SJSA1 (cell line): ENCODE data around the gene NACA2. TPM values are rescaled to one million over a fixed set of nuclear protein-coding genes. Genes with fewer than 3 reads are reported as not detected.
"Not testable (repeated sequence)": the region's sequence is repeated elsewhere in the genome, so short reads cannot be mapped to it uniquely, and the experiment has no call there.

Source experiments
- DNase-seq, 2 experiments: peaks; one replicate each; pipeline ENCODE4 v3.0.0-alpha.2; 2015 to 2020; ENCODE audit warnings: low spot score in 2 of 2, low read depth in 1 of 2
- H3K27ac ChIP-seq: fragments of 250-450 bp; sonication (Bioruptor Pico); 2 replicates; pipeline ENCODE4 v1.5.1; 2020; ENCODE audit warnings: mild to moderate bottlenecking, moderate library complexity
- H3K27me3 ChIP-seq: fragments of 250-450 bp; sonication (Bioruptor Pico); replicated peaks from 2 replicates; pipeline ENCODE4 v1.5.1; 2020; ENCODE audit warnings: mild to moderate bottlenecking, moderate library complexity
- H3K36me3 ChIP-seq: fragments of 250-450 bp; sonication (Bioruptor Pico); 2 replicates; pipeline ENCODE4 v1.5.1; 2020; ENCODE audit warnings: mild to moderate bottlenecking
- H3K4me1 ChIP-seq: fragments of 250-450 bp; sonication (Bioruptor Pico); replicated peaks from 2 replicates; pipeline ENCODE4 v1.6.1; 2021; ENCODE audit warnings: mild to moderate bottlenecking
- H3K4me3 ChIP-seq: fragments of 250-450 bp; sonication (Bioruptor Pico); 2 replicates; pipeline ENCODE4 v1.5.1; 2020; ENCODE audit warnings: mild to moderate bottlenecking
- H3K9me3 ChIP-seq: fragments of 250-450 bp; sonication (Bioruptor Pico); replicated peaks from 2 replicates; pipeline ENCODE4 v1.5.1; 2020; ENCODE audit warnings: mild to moderate bottlenecking
- total RNA-seq: library from RNA; depleted of rRNA; stranded (reverse); fragments of >200 nt; shearing (Covaris generic); gene quantifications from 2 replicates; pipeline ENCODE4 v1.2.3, GENCODE V29; 2014

NACA2 gene
- total RNA-seq, 1 experiment from 2014 or later: not detected

DNA sequence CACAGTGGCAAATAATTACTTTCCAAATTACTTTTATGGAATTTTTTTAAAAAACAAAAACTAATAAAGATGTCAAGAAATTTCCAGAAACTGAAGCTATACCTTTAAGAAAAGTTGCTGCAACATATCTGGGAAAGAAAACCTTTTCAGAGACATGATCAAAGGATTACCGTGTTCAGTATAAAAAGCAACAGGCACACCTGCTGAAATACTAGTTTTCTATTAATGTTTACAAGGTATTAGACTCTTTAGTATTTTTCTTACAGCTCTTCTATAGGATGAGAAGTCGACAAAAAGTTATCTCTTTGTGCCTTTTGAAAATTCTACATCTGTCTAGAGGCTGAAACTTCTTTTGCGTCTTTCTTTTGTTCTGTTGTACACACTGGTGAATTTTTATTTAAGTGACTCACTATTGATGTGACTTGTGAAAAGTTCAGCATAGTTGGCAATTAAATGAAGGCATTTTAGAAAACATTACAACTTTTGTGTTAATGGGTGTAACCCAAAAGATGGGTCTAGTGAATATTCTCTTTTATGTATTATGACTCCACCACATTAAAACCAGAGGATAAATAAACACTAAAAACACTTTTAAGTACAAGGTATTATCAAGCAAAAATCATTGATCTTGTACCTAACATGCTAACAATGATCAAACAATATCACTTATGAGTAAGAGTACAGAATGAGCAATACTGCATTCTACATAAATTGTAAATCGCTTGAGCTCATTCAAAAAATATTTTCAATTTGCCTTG lies 23.8 kb downstream of the NACA2 start:
- Histone ChIP-seq H3K4me3 (no peak overlapping the region), H3K27me3 (no peaks in the 10 kb centered on the region), H3K9me3 (no peaks in the 10 kb centered on the region), H3K27ac (no peak overlapping the region), H3K4me1 (no peaks in the 10 kb centered on the region), H3K36me3 (no peaks in the 10 kb centered on the region)
- no peak for DNase-seq

DNA sequence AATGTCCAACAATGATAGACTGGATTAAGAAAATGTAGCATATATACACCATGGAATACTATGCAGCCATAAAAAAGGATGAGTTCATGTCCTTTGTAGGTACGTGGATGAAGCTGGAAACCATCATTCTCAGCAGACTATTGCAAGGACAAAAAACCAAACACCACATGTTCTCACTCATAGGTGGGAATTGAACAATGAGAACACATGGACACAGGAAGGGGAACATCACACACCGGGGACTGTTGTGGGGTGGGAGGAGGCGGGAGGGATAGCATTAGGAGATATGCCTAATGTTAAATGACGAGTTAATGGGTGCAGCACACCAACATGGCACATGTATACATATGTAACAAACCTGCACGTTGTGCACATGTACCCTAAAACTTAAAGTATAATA lies 24.6 kb downstream of the NACA2 start:
- H3K36me3 ChIP-seq, DNase-seq, H3K4me3 ChIP-seq, H3K27ac ChIP-seq, H3K27me3 ChIP-seq, H3K4me1 ChIP-seq, H3K9me3 ChIP-seq: not testable (repeated sequence)

DNA sequence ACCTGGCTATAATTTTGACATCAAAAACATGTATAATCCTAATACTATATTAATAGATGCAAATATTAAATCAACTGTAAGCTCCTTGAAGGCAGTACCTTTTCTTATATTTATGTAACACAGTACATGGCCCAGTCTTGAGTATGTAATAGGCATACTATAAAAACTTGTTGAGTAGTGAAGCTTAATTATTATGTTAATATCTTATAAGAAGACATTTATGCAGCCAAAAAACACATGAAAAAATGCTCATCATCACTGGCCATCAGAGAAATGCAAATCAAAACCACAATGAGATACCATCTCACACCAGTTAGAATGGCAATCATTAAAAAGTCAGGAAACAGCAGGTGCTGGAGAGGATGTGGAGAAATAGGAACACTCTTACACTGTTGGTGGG lies 25.2 kb downstream of the NACA2 start:
- H3K27me3 ChIP-seq, H3K9me3 ChIP-seq, H3K4me3 ChIP-seq, H3K27ac ChIP-seq, H3K36me3 ChIP-seq, H3K4me1 ChIP-seq, DNase-seq: not testable (repeated sequence)

DNA sequence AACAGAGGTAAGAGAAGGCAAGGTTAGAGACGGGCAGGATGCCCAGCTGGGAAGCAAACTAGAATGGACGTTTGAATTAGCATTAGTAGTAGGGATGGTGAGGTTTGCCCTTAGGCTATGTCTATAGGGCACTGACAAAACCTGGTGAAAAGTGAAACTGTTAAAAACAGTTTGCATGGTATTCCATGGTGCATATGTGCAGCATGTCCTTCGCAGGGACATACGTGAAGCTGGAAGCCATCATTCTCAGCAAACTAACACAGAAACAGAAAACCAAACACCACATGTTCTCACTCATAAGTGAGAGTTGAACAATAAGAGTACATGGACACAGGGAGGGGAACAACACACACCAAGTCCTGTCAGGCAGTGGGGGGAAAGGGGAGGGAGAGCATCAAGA lies 25.8 kb downstream of the NACA2 start:
- no peak for DNase-seq

DNA sequence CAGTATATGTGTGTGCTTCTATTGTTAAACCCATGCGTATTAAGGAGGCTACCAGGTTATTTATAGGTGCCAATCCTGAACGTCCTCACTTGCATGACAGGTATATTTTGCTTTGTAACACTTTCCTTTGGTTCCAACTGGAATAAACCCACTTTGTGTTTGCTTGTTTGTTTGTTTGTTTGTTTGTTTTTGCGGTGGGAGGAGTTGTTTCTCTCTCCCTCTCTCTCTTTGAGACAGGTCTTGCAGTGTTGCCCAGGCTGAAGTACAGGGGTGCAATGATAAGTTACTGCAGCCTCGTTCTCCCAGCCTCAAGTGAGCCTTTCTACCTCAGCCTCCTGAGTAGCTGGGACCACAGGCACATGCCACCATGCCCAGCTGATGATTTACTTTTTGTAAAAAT lies 28.7 kb downstream of the NACA2 start:
- Histone ChIP-seq H3K9me3 (no peaks in the 10 kb centered on the region), H3K36me3 (no peaks in the 10 kb centered on the region), H3K4me3 (no peak overlapping the region), H3K27me3 (0 out of 2 replicates have a peak, but pooled peaks cover 4% of the 10 kb centered on the region), H3K27ac (no peak overlapping the region), H3K4me1 (no peaks in the 10 kb centered on the region)
- DNase-seq: no peak

More for the DNA sequence above, 25.8 kb downstream of the NACA2 start:
- Histone ChIP-seq H3K27me3 (0 out of 2 replicates have a peak, but pooled peaks cover 4% of the 10 kb centered on the region), H3K36me3 (no peaks in the 10 kb centered on the region), H3K4me1 (no peaks in the 10 kb centered on the region), H3K4me3 (no peak overlapping the region), H3K27ac (no peak overlapping the region), H3K9me3 (no peaks in the 10 kb centered on the region)

DNA sequence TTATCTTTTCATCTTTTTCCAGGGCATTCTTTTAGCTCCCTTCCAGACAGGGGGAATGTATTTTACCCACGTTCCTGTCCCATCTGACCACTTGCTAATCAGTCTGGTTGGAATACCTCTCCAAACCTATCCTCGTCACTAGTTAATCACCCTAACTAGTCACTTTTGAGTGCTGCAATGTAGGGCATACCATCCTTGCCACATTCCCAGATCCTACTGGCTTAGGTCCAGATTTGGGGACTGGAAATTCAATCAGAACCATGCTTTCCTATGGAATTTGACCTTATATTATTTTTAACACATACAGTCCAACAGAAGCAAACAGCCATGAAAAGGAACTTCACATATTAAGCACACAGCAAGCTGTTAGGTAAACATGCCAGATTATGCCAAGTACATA lies 29.7 kb downstream of the NACA2 start:
- Histone ChIP-seq H3K27me3 (0 out of 2 replicates have a peak, but pooled peaks cover 4% of the 10 kb centered on the region), H3K27ac (no peak overlapping the region), H3K9me3 (no peaks in the 10 kb centered on the region)

DNA sequence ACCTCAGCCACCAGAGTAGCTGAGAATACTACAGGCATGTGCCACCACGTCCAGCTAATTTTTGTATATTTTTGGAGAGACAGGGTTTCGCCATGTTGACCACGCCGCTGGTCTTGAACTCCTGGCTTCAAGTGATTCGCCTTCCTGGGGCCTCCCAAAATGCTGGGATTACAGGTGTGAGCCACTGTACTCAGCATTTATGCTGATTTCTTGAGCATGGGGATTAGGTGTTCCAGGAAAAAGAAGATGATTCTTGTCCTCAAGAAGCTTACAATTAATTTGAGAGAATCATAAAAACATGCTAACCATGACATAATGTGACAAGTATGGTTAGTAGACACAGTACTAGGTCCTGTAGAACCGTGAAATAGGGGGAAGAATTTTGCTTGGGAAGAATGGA lies 30.9 kb downstream of the NACA2 start:
- Histone ChIP-seq H3K9me3 (no peaks in the 10 kb centered on the region), H3K36me3 (no peaks in the 10 kb centered on the region), H3K4me1 (peaks cover 6% of the 10 kb centered on the region; the same call in 1 of the 2 replicates), H3K27ac (no peak overlapping the region), H3K27me3 (peaks cover 4% of the 10 kb centered on the region; the same call in 1 of the 2 replicates), H3K4me3 (no peak overlapping the region)
- no peak for DNase-seq

More for the DNA sequence above, 29.7 kb downstream of the NACA2 start:
- Histone ChIP-seq H3K36me3 (no peaks in the 10 kb centered on the region), H3K4me3 (no peak overlapping the region), H3K4me1 (peaks cover 4% of the 10 kb centered on the region; the same call in 1 of the 2 replicates)
- DNase-seq: no peak

DNA sequence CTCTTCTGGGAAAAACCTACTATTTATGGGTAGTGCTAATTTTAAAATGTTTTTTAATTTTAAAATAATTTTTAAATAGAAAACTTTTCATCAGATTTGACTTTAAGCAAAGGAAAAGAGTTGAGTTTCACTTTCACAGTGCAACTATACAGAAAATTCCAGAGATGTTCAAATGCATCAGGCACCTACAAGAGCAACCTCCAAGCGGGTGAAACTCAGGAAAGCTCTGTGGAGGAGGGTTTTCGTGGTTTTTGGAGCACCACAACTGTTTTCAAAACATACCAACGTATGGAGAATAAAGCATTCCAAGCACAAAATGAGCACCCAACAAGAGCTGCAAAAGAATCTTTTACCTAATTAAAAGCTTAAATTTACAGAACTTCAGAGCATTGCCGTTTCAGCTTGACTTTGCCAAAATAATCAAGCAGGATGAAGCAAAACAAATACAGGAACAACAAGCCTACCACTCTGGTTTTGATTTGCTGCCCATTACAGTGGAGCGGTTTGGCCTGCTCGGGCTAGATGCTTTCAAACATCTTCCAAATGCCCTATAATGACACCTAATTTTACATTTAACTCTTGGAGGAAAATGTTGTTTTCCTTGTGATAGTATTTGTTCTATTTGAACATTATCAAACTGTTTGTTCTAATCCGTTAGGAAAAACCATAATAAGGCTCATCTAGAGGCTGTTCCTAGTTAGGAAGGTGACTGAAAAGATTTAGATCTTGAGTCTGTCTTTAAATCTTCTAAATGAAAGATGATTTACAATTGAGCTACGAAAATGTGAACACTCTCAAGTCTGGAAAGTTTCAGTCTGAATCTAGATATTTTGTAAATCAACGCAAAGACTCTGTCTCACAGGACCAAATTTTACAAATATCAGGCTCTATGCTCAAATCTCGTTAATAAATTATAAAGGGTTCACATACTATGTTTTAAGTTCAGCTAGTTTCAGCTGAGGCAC lies 34.5 kb downstream of the NACA2 start:
- no peaks in the 10 kb centered on the region for H3K9me3 ChIP-seq
- H3K4me1 ChIP-seq: peaks cover 6% of the 10 kb centered on the region; the same call in 1 of the 2 replicates
- peak in 1 of 2 experiments; percentile 33 for DNase-seq
- H3K36me3 ChIP-seq: no peaks in the 10 kb centered on the region
- no peaks in the 10 kb centered on the region; the same call in 1 of the 2 replicates for H3K27me3 ChIP-seq
- no peak overlapping the region for H3K27ac ChIP-seq
- no peak overlapping the region for H3K4me3 ChIP-seq

DNA sequence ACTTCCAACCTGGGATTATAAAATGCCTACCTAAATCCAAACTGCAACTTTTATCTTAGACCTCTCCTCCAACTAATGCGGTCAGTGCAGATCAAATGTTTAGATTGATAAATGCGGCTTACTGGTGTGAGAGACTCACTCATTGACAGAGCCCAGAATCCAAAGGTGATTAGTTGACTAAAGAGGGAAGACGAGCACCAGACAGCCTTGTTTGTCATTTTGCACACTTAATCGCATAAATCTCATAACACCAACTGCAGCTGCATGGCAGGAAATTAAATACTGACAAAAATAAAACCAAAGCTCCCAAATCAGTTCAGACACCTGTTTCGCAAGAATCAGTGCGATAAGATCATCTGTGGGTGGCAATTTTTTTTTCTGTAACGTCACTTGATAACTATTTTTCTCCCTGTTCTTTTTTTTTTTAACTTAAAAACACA lies 35.9 kb downstream of the NACA2 start:
- Histone ChIP-seq H3K27ac (no peak overlapping the region), H3K4me3 (no peak overlapping the region), H3K9me3 (no peaks in the 10 kb centered on the region), H3K4me1 (peaks cover 6% of the 10 kb centered on the region; the same call in 1 of the 2 replicates), H3K27me3 (no peaks in the 10 kb centered on the region; the same call in 1 of the 2 replicates), H3K36me3 (no peaks in the 10 kb centered on the region)
- no peak for DNase-seq

DNA sequence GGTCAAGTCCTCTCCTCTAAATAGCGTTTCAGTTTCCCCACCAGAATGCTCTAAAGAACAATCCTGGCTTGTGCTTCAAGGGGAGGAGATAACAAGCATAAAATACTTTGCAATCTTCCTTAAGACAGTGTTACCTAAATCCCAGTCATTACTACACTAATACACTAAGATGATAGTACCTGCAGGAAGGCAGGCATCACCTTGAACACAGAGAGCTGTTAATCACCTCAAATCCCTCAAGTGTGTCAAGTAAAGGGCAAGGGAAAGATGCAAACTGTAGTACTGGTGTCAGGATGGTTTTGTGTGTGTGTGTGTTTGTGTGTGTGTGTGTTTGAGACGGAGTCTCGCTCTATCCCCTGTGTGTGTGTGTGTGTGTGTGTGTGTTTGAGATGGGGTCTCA lies 36.8 kb downstream of the NACA2 start:
- H3K27me3 ChIP-seq: peaks cover 3% of the 10 kb centered on the region
- no peak for DNase-seq
- H3K4me1 ChIP-seq: peaks cover 6% of the 10 kb centered on the region; the same call in 1 of the 2 replicates
- no peak overlapping the region for H3K4me3 ChIP-seq
- H3K9me3 ChIP-seq: no peaks in the 10 kb centered on the region
- no peak overlapping the region for H3K27ac ChIP-seq
- no peaks in the 10 kb centered on the region for H3K36me3 ChIP-seq

DNA sequence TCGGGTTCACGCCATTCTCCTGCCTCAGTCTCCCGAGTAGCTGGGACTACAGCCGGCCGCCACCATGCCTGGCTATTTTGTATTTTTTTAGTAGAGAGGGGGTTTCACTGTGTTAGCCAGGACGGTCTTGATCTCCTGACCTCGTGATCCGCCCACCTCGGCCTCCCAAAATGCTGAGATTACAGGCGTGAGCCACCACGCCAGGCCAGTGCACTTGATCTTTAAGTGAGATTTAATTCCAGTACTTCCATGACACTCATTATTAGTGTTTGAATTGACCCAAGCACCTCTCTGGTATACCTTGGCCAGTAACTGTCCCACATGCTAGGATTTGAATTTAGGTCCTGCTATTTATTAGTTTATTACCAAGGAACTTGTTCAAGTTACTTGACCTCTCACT lies 38.5 kb downstream of the NACA2 start:
- H3K27ac ChIP-seq, H3K9me3 ChIP-seq, DNase-seq, H3K36me3 ChIP-seq, H3K4me3 ChIP-seq, H3K4me1 ChIP-seq: not testable (repeated sequence)
- H3K27me3 ChIP-seq: peaks cover 16% of the 10 kb centered on the region

DNA sequence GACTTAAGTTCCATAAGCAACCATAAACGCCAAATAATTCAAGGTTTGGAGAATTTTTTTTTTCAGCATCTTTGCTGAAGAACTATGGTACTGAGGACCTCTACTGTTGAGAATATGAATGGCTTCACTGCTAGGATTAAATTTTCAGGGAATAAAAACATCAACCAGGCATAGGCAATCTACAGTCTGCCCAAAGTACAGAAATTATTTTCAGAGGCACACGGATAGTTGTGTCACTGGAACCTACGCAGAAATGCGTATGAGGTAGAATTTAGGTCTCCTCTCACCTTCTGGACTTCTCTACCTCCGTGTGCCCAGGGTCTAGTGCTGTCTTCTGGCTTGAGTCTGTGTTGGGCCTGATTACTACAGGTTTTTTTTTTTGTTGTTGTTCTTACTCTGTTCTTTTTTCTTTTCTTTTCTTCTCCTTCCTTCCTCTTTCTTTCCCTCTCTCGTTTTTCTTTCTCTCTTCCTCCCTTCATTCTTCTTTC lies 39.7 kb downstream of the NACA2 start:
- Histone ChIP-seq H3K27ac (no peak overlapping the region), H3K9me3 (no peaks in the 10 kb centered on the region), H3K4me1 (peaks cover under 1% of the 10 kb centered on the region; the same call in 1 of the 2 replicates), H3K36me3 (no peaks in the 10 kb centered on the region), H3K27me3 (peaks cover 21% of the 10 kb centered on the region), H3K4me3 (no peak overlapping the region)
- peak in 1 of 2 experiments; percentile 46 for DNase-seq

DNA sequence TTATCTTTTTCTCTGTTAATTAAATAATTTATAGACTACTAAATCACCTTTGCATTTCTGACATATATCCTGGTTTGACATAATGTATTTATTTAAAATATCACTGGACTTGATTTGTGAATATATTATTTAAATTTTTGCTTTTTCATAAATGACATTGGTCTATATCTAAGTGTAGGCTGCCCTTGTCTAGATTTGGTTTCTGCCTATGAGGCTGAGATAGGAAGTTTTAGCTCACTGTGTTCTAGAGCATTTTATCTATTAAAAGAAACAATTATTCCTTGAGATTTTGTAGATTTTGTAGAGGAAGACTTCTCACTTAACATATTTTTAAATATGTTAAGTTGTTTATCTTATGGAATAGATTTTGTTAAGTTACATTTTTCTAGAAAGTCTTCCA lies 43.9 kb downstream of the NACA2 start:
- Histone ChIP-seq H3K4me3 (no peak overlapping the region), H3K4me1 (no peaks in the 10 kb centered on the region), H3K9me3 (no peaks in the 10 kb centered on the region), H3K27ac (no peak overlapping the region), H3K36me3 (no peaks in the 10 kb centered on the region), H3K27me3 (peaks cover 32% of the 10 kb centered on the region)
- no peak for DNase-seq
